Gastroesophageal sphincter (tissue), 3 donors: Measurements from ENCODE around the gene AMPD2.

Source experiments
- EP300 ChIP-seq: sonication (generic); formaldehyde crosslinking; IDR thresholded peaks from one replicate; pipeline ENCODE4 v1.6.1; 2017; ENCODE audit warnings: antibody characterized with exemption, mild to moderate bottlenecking
- POLR2A ChIP-seq, 2 donors: fragments of 450-650 bp; IDR thresholded peaks; one replicate each; pipeline ENCODE4 v1.6.1; 2017; ENCODE audit warnings: antibody characterized with exemption in 2 of 2, mild to moderate bottlenecking in 2 of 2, moderate library complexity in 1 of 2
- TF ChIP-seq, protein P1 (sequence below), 4 experiments: fragments of 200-600 bp in 2 of 4; fragments of 450-650 bp in 2 of 4; sonication (generic) in 1 of 4; IDR thresholded peaks; one replicate each; pipeline ENCODE4 v1.5.1; 2017 to 2019; ENCODE audit warnings: antibody characterized with exemption in 4 of 4, mild to moderate bottlenecking in 2 of 4, moderate library complexity in 2 of 4

DNA sequence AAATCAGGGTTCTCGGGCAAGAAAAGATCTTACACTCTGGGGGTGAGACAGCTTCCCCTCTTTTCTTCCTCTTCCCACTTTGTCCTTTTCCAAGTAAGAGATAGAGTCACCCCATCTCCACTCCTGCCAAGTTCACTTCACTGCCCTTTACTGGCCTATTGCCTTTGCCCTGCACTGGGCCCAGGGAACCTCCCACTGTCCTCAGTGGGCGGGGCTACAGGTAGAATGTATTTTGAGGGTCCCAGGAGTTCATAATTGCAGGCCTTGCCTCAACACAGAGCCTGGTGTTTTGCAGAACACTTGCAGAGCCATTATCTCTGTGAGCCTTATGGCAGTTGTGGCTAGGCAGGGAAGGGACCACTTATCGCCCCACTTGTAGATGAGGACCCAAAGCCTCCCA lies 3.3 kb downstream of the AMPD2 start:
- TF ChIP-seq, protein P1, sequence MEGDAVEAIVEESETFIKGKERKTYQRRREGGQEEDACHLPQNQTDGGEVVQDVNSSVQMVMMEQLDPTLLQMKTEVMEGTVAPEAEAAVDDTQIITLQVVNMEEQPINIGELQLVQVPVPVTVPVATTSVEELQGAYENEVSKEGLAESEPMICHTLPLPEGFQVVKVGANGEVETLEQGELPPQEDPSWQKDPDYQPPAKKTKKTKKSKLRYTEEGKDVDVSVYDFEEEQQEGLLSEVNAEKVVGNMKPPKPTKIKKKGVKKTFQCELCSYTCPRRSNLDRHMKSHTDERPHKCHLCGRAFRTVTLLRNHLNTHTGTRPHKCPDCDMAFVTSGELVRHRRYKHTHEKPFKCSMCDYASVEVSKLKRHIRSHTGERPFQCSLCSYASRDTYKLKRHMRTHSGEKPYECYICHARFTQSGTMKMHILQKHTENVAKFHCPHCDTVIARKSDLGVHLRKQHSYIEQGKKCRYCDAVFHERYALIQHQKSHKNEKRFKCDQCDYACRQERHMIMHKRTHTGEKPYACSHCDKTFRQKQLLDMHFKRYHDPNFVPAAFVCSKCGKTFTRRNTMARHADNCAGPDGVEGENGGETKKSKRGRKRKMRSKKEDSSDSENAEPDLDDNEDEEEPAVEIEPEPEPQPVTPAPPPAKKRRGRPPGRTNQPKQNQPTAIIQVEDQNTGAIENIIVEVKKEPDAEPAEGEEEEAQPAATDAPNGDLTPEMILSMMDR (IDR thresholded peaks at IDR 0.05) = no peak
- TF ChIP-seq EP300 (no peak), POLR2A (IDR thresholded peaks at IDR 0.05) (no peak)
